ENCODE measurements around the gene RNU5B-1.
A peak's percentile ranks its signal among the peaks of the same experiment; 100 is the strongest.

The RNU5B-1 gene

GRCh38 chr15:65289261-65289854 lies 15.1 kb upstream of the RNU5B-1 start:
- no peak for DNase-seq

GRCh38 chr15:65290228-65290627 lies 14.2 kb upstream of the RNU5B-1 start:
- no peak for DNase-seq

- DNase-seq, result no peak
These were observed 11.4 kb upstream of the RNU5B-1 start for GRCh38 chr15:65292938-65293518.

- peak; percentile 6 for DNase-seq
These were observed 5.7 kb upstream of the RNU5B-1 start for GRCh38 chr15:65298731-65299130.

GRCh38 chr15:65300924-65301441 lies 3.5 kb upstream of the RNU5B-1 start:
- DNase-seq, result no peak

- no peak for DNase-seq
These were observed 2.4 kb upstream of the RNU5B-1 start for GRCh38 chr15:65302061-65302460.

- DNase-seq, result peak; percentile 35
These were observed 643 bp upstream of the RNU5B-1 start for GRCh38 chr15:65303687-65304380.

GRCh38 chr15:65305150-65305758 lies 777 bp downstream of the RNU5B-1 start:
- DNase-seq, result no peak

GRCh38 chr15:65305776-65306175 lies 1.3 kb downstream of the RNU5B-1 start:
- no peak for DNase-seq

- no peak for DNase-seq
These were observed 2.1 kb downstream of the RNU5B-1 start for GRCh38 chr15:65306551-65306950.

GRCh38 chr15:65307978-65308377 lies 3.5 kb downstream of the RNU5B-1 start:
- no peak for DNase-seq

- DNase-seq, result no peak
These were observed 5.5 kb downstream of the RNU5B-1 start for GRCh38 chr15:65309882-65310418.

- DNase-seq, result no peak
These were observed 6.1 kb downstream of the RNU5B-1 start for GRCh38 chr15:65310431-65311137.

- DNase-seq, result no peak
These were observed 7.3 kb downstream of the RNU5B-1 start for GRCh38 chr15:65311760-65312159.

GRCh38 chr15:65312400-65312916 lies 8.0 kb downstream of the RNU5B-1 start:
- DNase-seq, result no peak

- DNase-seq, result peak; percentile 80
These were observed 14.4 kb downstream of the RNU5B-1 start for GRCh38 chr15:65318870-65319356.

GRCh38 chr15:65323071-65323511 lies 18.6 kb downstream of the RNU5B-1 start:
- no peak for DNase-seq

GRCh38 chr15:65326117-65326526 lies 21.6 kb downstream of the RNU5B-1 start:
- no peak for DNase-seq

GRCh38 chr15:65326818-65327217 lies 22.3 kb downstream of the RNU5B-1 start:
- no peak for DNase-seq

- DNase-seq, result no peak
These were observed 23.3 kb downstream of the RNU5B-1 start for GRCh38 chr15:65327651-65328393.

- no peak for DNase-seq
These were observed 24.2 kb downstream of the RNU5B-1 start for GRCh38 chr15:65328506-65329287.

Data from CD4-positive, alpha-beta T cell treated with Interleukin-17A for 4 hours (primary cell).